Common myeloid progenitor, CD34-positive (primary cell): Measurements from ENCODE around the gene ALDOB.

Experiments
- CTCF ChIA-PET: fragments of 350-600 bp; sonication (Branson Sonifier 250); formaldehyde crosslinking; loops from one replicate; lab custom pipeline; 2021; ENCODE audit warnings: antibody characterized with exemption; lab: Charles Lee
- POLR2A ChIA-PET: fragments of 350-600 bp; sonication (Branson Sonifier 250); formaldehyde crosslinking; loops from one replicate; lab custom pipeline; 2021; ENCODE audit warnings: antibody characterized with exemption; lab: Charles Lee
- DNase-seq, 3 donors: peaks; one replicate each; pipeline versions ENCODE4 v3.0.0 to v3.0.0-alpha.2; 2013
- H3K27ac ChIP-seq, 2 experiments: 1 replicate in 1 of 2; 2 replicates in 1 of 2; pipeline ENCODE4 v1.7.0; 2013; ENCODE audit warnings: inconsistent platforms in 2 of 2, low read length in 2 of 2, mild to moderate bottlenecking in 2 of 2, low read depth in 1 of 2, moderate library complexity in 1 of 2; ENCODE audit not compliant: severe bottlenecking in 2 of 2, insufficient read depth in 1 of 2, poor library complexity in 1 of 2
- H3K27me3 ChIP-seq, 5 experiments: replicated peaks in 2 of 5; 1 replicate in 3 of 5; 2 replicates in 2 of 5; pipeline versions ENCODE4 v1.6.1 to v1.7.0; 2013; ENCODE audit warnings: low read length in 4 of 5, mild to moderate bottlenecking in 2 of 5, moderate library complexity in 2 of 5, inconsistent platforms in 1 of 5; ENCODE audit not compliant: insufficient read depth in 5 of 5, control insufficient read depth in 4 of 5
- H3K36me3 ChIP-seq, 4 experiments: 1 replicate in 2 of 4; 2 replicates in 2 of 4; pipeline versions ENCODE4 v1.6.1 to v1.7.0; 2013; ENCODE audit warnings: low read length in 3 of 4, control low read depth in 1 of 4, mild to moderate bottlenecking in 1 of 4; ENCODE audit not compliant: control insufficient read depth in 4 of 4, insufficient read depth in 4 of 4
- H3K4me1 ChIP-seq, 4 experiments: 1 replicate in 3 of 4; 2 replicates in 1 of 4; pipeline versions ENCODE4 v1.6.1 to v1.7.1; 2013; ENCODE audit warnings: low read length in 3 of 4, mild to moderate bottlenecking in 3 of 4, control low read depth in 1 of 4, inconsistent platforms in 1 of 4, moderate library complexity in 1 of 4; ENCODE audit not compliant: control insufficient read depth in 4 of 4, insufficient read depth in 4 of 4; ENCODE audit errors: control extremely low read depth in 1 of 4
- H3K4me3 ChIP-seq, 7 experiments: 1 replicate in 4 of 7; 2 replicates in 3 of 7; pipeline versions ENCODE4 v1.5.1 to v1.7.0; 2013; ENCODE audit warnings: mild to moderate bottlenecking in 7 of 7, low read length in 6 of 7, moderate library complexity in 6 of 7, inconsistent platforms in 2 of 7, low read depth in 2 of 7, control low read depth in 1 of 7; ENCODE audit not compliant: insufficient read depth in 4 of 7, control insufficient read depth in 1 of 7; ENCODE audit errors: extremely low read depth in 1 of 7
- H3K9me3 ChIP-seq, 5 experiments: 1 replicate in 4 of 5; 2 replicates in 1 of 5; pipeline versions ENCODE4 v1.6.1 to v1.7.1; 2013; ENCODE audit warnings: low read length in 4 of 5, mild to moderate bottlenecking in 2 of 5, inconsistent platforms in 1 of 5, low read depth in 1 of 5, moderate library complexity in 1 of 5; ENCODE audit not compliant: control insufficient read depth in 4 of 5, insufficient read depth in 2 of 5; ENCODE audit errors: control extremely low read depth in 1 of 5
- WGBS: methylation state at CpG from one replicate; pipeline ENCODE4 v1.1.5; 2013; ENCODE audit not compliant: insufficient coverage; 5-methylcytosine and 5-hydroxymethylcytosine counted together

The ALDOB gene

GRCh38 chr9:101421653-101422065 is 13.9 kb downstream of the ALDOB start:
- ChIA-PET POLR2A (no interaction called here), CTCF (interaction anchor here (1.2 to 1.6 kb wide), 2 partner anchors 11 to 37 kb away, joined by 3 to 4 read pairs; no protein-coding TSS in a partner anchor)
- no peak for DNase-seq
- H3K9me3 ChIP-seq = peaks cover 0 to 2% (median 0%) of the 10 kb centered on the region in 5 experiments
- peaks cover 0 to 3% (median 0%) of the 10 kb centered on the region in 4 experiments for H3K4me1 ChIP-seq
- no peak overlapping the region for H3K27ac ChIP-seq
- no peaks in the 10 kb centered on the region for H3K36me3 ChIP-seq
- no peak overlapping the region for H3K4me3 ChIP-seq
- H3K27me3 ChIP-seq = no peaks in the 10 kb centered on the region
- 92% methylated on average over 2 of the region's 5 CpGs for WGBS

- Histone ChIP-seq H3K27ac (no peak overlapping the region), H3K9me3 (peaks cover 0 to 8% (median 4%) of the 10 kb centered on the region in 5 experiments), H3K4me1 (peaks cover 0 to 3% (median 0%) of the 10 kb centered on the region in 4 experiments), H3K4me3 (no peak overlapping the region), H3K36me3 (peaks cover 0 to 3% (median 0%) of the 10 kb centered on the region in 4 experiments), H3K27me3 (no peaks in the 10 kb centered on the region)
- CTCF ChIA-PET = interaction anchor here (1.1 to 1.3 kb wide), 2 partner anchors 12 to 32 kb away, joined by 3 read pairs; no protein-coding TSS in a partner anchor
- WGBS = no CpG with 5 or more reads among the region's 2 CpGs
- no peak for DNase-seq
- POLR2A ChIA-PET = no interaction called here
These were observed 15.7 kb downstream of the ALDOB start for GRCh38 chr9:101419863-101420262.

GRCh38 chr9:101418518-101419430 is 16.8 kb downstream of the ALDOB start:
- no peak for DNase-seq
- ChIA-PET POLR2A (no interaction called here), CTCF (interaction anchor here (0.9 to 1.3 kb wide), 3 partner anchors 13 to 122 kb away, joined by 3 to 4 read pairs (median 3); no protein-coding TSS in a partner anchor)
- no peak overlapping the region for H3K4me3 ChIP-seq
- peaks cover 0 to 3% (median under 1%) of the 10 kb centered on the region in 4 experiments for H3K36me3 ChIP-seq
- peaks cover 0 to 3% (median 0%) of the 10 kb centered on the region in 4 experiments for H3K4me1 ChIP-seq
- H3K27ac ChIP-seq = no peak overlapping the region
- 95% methylated on average over 6 of the region's 7 CpGs for WGBS
- H3K27me3 ChIP-seq = no peaks in the 10 kb centered on the region
- H3K9me3 ChIP-seq = peaks cover 0 to 15% (median 5%) of the 10 kb centered on the region in 5 experiments

GRCh38 chr9:101417977-101418376 is 17.6 kb downstream of the ALDOB start:
- POLR2A ChIA-PET = no interaction called here
- CTCF ChIA-PET = interaction anchor here (0.9 kb wide), 1 partner anchor 123 kb away, joined by 3 read pairs; no protein-coding TSS in a partner anchor
- Histone ChIP-seq H3K27me3 (no peaks in the 10 kb centered on the region), H3K36me3 (peaks cover 0 to 8% (median 3%) of the 10 kb centered on the region in 4 experiments), H3K4me3 (no peak overlapping the region), H3K9me3 (peaks cover 0 to 23% (median 11%) of the 10 kb centered on the region in 5 experiments), H3K4me1 (peaks cover 0 to 3% (median 0%) of the 10 kb centered on the region in 4 experiments), H3K27ac (no peak overlapping the region)
- peak in 1 of 3 donors; percentile 45 for DNase-seq

- Histone ChIP-seq H3K9me3 (peaks cover 2 to 28% (median 11%) of the 10 kb centered on the region in 5 experiments), H3K27me3 (no peaks in the 10 kb centered on the region), H3K4me1 (peaks cover 0 to 3% (median 0%) of the 10 kb centered on the region in 4 experiments), H3K27ac (no peak overlapping the region), H3K36me3 (peaks cover 0 to 8% (median 3%) of the 10 kb centered on the region in 4 experiments), H3K4me3 (no peak overlapping the region)
- no peak for DNase-seq
- ChIA-PET CTCF (no interaction called here), POLR2A (no interaction called here)
These were observed 18.2 kb downstream of the ALDOB start for GRCh38 chr9:101417389-101417788.

GRCh38 chr9:101415578-101415977 is 20.0 kb downstream of the ALDOB start:
- Histone ChIP-seq H3K36me3 (peaks cover 0 to 8% (median 3%) of the 10 kb centered on the region in 4 experiments), H3K27me3 (no peaks in the 10 kb centered on the region), H3K27ac (no peak overlapping the region), H3K4me1 (peaks cover 0 to 3% (median 0%) of the 10 kb centered on the region in 4 experiments), H3K9me3 (peaks cover 4 to 40% (median 14%) of the 10 kb centered on the region in 5 experiments), H3K4me3 (no peak overlapping the region)
- ChIA-PET POLR2A (no interaction called here), CTCF (no interaction called here)
- no peak for DNase-seq

GRCh38 chr9:101414839-101415238 is 20.7 kb downstream of the ALDOB start:
- no peak overlapping the region for H3K27ac ChIP-seq
- H3K36me3 ChIP-seq = peaks cover 0 to 11% (median 4%) of the 10 kb centered on the region in 4 experiments
- POLR2A ChIA-PET = interaction anchor here (0.7 kb wide), 1 partner anchor 17 kb away, joined by 3 read pairs; the partner anchor contains the start of gene MRPL50
- H3K9me3 ChIP-seq = peaks cover 4 to 47% (median 17%) of the 10 kb centered on the region in 5 experiments
- CTCF ChIA-PET = interaction anchor here (1.3 kb wide), 1 partner anchor 12 kb away, joined by 3 read pairs; no protein-coding TSS in a partner anchor
- no peaks in the 10 kb centered on the region for H3K27me3 ChIP-seq
- H3K4me1 ChIP-seq = peaks cover 0 to 3% (median 0%) of the 10 kb centered on the region in 4 experiments
- H3K4me3 ChIP-seq = no peak overlapping the region
- DNase-seq = no peak
